K562 (cell line): ENCODE data around the gene CDC45. TPM values are rescaled to one million over a fixed set of nuclear protein-coding genes. Genes with fewer than 3 reads are reported as not detected.
A peak's percentile ranks its signal among the peaks of the same experiment; 100 is the strongest.

ENCODE experiments used
- CBFA2T2 ChIP-seq: fragments of 450-650 bp; conservative IDR thresholded peaks from 2 replicates; pipeline ENCODE4 v1.6.1; 2017; ENCODE audit warnings: mild to moderate bottlenecking
- CTCF ChIP-seq, 3 experiments: IDR thresholded peaks in 2 of 3; conservative IDR thresholded peaks in 1 of 3; 2 replicates each; pipeline ENCODE4 v1.5.1; 2011 to 2012; ENCODE audit warnings: low read length in 3 of 3, mild to moderate bottlenecking in 3 of 3, control low read depth in 2 of 3, improper control_type of control experiment in 1 of 3, inconsistent platforms in 1 of 3, low read depth in 1 of 3, mixed read lengths in 1 of 3, moderate library complexity in 1 of 3; ENCODE audit not compliant: insufficient read depth in 2 of 3
- E2F1 ChIP-seq: sonication (generic); formaldehyde crosslinking; IDR thresholded peaks from 2 replicates; pipeline ENCODE4 v1.8.1; 2023; ENCODE audit warnings: mild to moderate bottlenecking, missing genetic modification reagents, moderate library complexity
- E2F4 ChIP-seq: sonication (generic); formaldehyde crosslinking; IDR thresholded peaks from 2 replicates; pipeline ENCODE4 v1.8.0; 2022; ENCODE audit warnings: mild to moderate bottlenecking, low read depth, missing genetic modification reagents
- EHMT2 ChIP-seq: fragments of 450-650 bp; IDR thresholded peaks from 2 replicates; pipeline ENCODE4 v1.6.1; 2018; ENCODE audit warnings: antibody characterized with exemption
- FOXA1 ChIP-seq: fragments of 450-650 bp; IDR thresholded peaks from 2 replicates; pipeline ENCODE4 v1.6.1; 2016; ENCODE audit warnings: mild to moderate bottlenecking, borderline replicate concordance
- FOXO4 ChIP-seq: fragments of 450-650 bp; formaldehyde crosslinking; IDR thresholded peaks from 2 replicates; pipeline ENCODE4 v1.4.0; 2020; ENCODE audit warnings: mild to moderate bottlenecking, moderate library complexity
- JUNB ChIP-seq: fragments of 450-650 bp; formaldehyde crosslinking; conservative IDR thresholded peaks from 2 replicates; pipeline ENCODE4 v1.4.0; 2020; ENCODE audit warnings: mild to moderate bottlenecking
- MBD1 ChIP-seq: fragments of 250-450 bp; sonication (Bioruptor Pico); IDR thresholded peaks from 2 replicates; pipeline ENCODE4 v1.8.0; 2022; ENCODE audit warnings: inconsistent platforms
- MCM7 ChIP-seq, 2 experiments: fragments of 450-650 bp; IDR thresholded peaks; 2 replicates each; pipeline ENCODE4 v1.6.1; 2016 to 2018
- MIER1 ChIP-seq: fragments of 450-650 bp; IDR thresholded peaks from 2 replicates; pipeline ENCODE4 v1.6.1; 2016; ENCODE audit warnings: antibody characterized with exemption, mild to moderate bottlenecking, low read depth
- NCOA1 ChIP-seq: fragments of 450-650 bp; IDR thresholded peaks from 2 replicates; pipeline ENCODE4 v1.6.1; 2016; ENCODE audit warnings: low read depth
- SAP30 ChIP-seq: fragments of 200-600 bp; sonication (generic); IDR thresholded peaks from 2 replicates; pipeline ENCODE4 v1.6.1; 2012; ENCODE audit warnings: borderline replicate concordance, low read depth, mild to moderate bottlenecking, moderate library complexity, low read length, control low read depth, inconsistent platforms; ENCODE audit not compliant: insufficient read depth, poor library complexity, severe bottlenecking
- SETDB1 ChIP-seq: IDR thresholded peaks from one replicate; pipeline ENCODE4 v1.6.1; 2012; ENCODE audit warnings: low read length, control low read depth, inconsistent platforms
- SNIP1 ChIP-seq: fragments of 450-650 bp; IDR thresholded peaks from 2 replicates; pipeline ENCODE4 v1.7.1; 2017; ENCODE audit warnings: low read depth, mild to moderate bottlenecking
- STAG1 ChIP-seq: sonication (generic); formaldehyde crosslinking; IDR thresholded peaks from 2 replicates; pipeline ENCODE4 v1.5.0; 2020; ENCODE audit warnings: missing genetic modification reagents, borderline replicate concordance
- ZBED1 ChIP-seq: IDR thresholded peaks from 2 replicates; pipeline ENCODE4 v1.6.1; 2014
- ZC3H4 ChIP-seq: sonication (generic); formaldehyde crosslinking; IDR thresholded peaks from 2 replicates; pipeline ENCODE4 v1.9.0; 2021; ENCODE audit warnings: missing genetic modification reagents, borderline replicate concordance
- ZHX1 ChIP-seq: fragments of 150-350 bp; conservative IDR thresholded peaks from 2 replicates; pipeline ENCODE4 v1.6.1; 2014; ENCODE audit warnings: low read length
- polyA plus RNA-seq, 8 experiments: library from polyadenylated mRNA; depleted of rRNA in 4 of 8; stranded (reverse) in 5 of 8; unstranded in 3 of 8; fragments of >200 nt; fragmentation: Nextera tagmentation in 2 of 8; fragmentation: Illumina TruSeq in 1 of 8; extraction: Ambion mirVana in 2 of 8; extraction: Trizol in 1 of 8; gene quantifications; 2 replicates each; pipeline versions ENCODE4 v1.2.1 to v1.2.3, GENCODE V29; 2011 to 2014; ENCODE audit warnings: inconsistent platforms in 1 of 8, missing spikeins in 1 of 8
- total RNA-seq, 7 experiments: library from RNA; depleted of rRNA in 6 of 7; stranded (reverse); fragments of >200 nt in 6 of 7; fragmentation: Illumina TruSeq in 2 of 7; extraction: Trizol in 2 of 7; gene quantifications; 2 replicates each; pipeline versions ENCODE4 v1.2.1 to v1.2.3, GENCODE V29; 2011 to 2021; ENCODE audit warnings: low replicate concordance in 1 of 7

Gene CDC45
- total and polyA plus RNA-seq, 9 of the 15 experiments (the other 6 are each of a cell fraction or from before 2014, with no cell fraction given): 251 to 580 (median 410) TPM

GRCh38 chr22:19448076-19448607, 31.6 kb upstream of the CDC45 start (continued):
- TF ChIP-seq E2F1 (CRISPR knock-in tag) (no peak), EHMT2 (peak; percentile 63; the same call in 1 of the 2 replicates), CBFA2T2 (no peak), MCM7 (IDR thresholded peaks at IDR 0.05) (no peak), FOXO4 (CRISPR knock-in tag) (no peak), NCOA1 (0 out of 2 replicates have a peak, but pooled peaks have one; percentile 30), SETDB1 (no peak), FOXA1 (no peak), JUNB (no peak), ZBED1 (no peak), CTCF (IDR thresholded peaks at IDR 0.05 in 2 of 3, conservative IDR thresholded peaks at IDR 0.05 in 1 of 3; ENCODE audit: insufficient read depth in 2 of 3, low read depth in 1 of 3, low read length in 3 of 3) (no peak), MBD1 (no peak), ZC3H4 (CRISPR knock-in tag) (no peak), STAG1 (CRISPR knock-in tag) (no peak), ZHX1 (no peak), SAP30 (peak; percentile 58), SNIP1 (no peak), MIER1 (peak; percentile 17; the same call in 1 of the 2 replicates), E2F4 (CRISPR knock-in tag) (no peak)
